Hepatocyte (in vitro differentiated cells): Measurements from ENCODE around the gene PRRT4. TPM values are rescaled to one million over a fixed set of nuclear protein-coding genes. Genes with fewer than 3 reads are reported as not detected.

ENCODE experiments used
- DNase-seq: peaks from one replicate; pipeline ENCODE4 v3.0.0-alpha.2; 2016; ENCODE audit warnings: low spot score
- H2AFZ ChIP-seq: fragments of 200-600 bp; sonication (generic); 2 replicates; pipeline ENCODE4 v1.6.0; 2016; ENCODE audit warnings: antibody characterized with exemption, mild to moderate bottlenecking
- H3K27ac ChIP-seq: fragments of 200-600 bp; sonication (generic); 2 replicates; pipeline ENCODE4 v1.5.1; 2016; ENCODE audit warnings: mild to moderate bottlenecking
- H3K27me3 ChIP-seq: fragments of 200-600 bp; sonication (generic); 2 replicates; pipeline ENCODE4 v1.6.1; 2016
- H3K36me3 ChIP-seq: fragments of 200-600 bp; sonication (generic); replicated peaks from 2 replicates; pipeline ENCODE4 v1.5.1; 2016; ENCODE audit warnings: low read depth; ENCODE audit not compliant: insufficient read depth
- H3K4me1 ChIP-seq: fragments of 200-600 bp; sonication (generic); 2 replicates; pipeline ENCODE4 v1.5.1; 2016; ENCODE audit warnings: mild to moderate bottlenecking, moderate library complexity; ENCODE audit not compliant: insufficient read depth
- H3K4me2 ChIP-seq: fragments of 200-600 bp; sonication (generic); 2 replicates; pipeline ENCODE4 v1.6.0; 2016
- H3K4me3 ChIP-seq: fragments of 200-600 bp; sonication (generic); 2 replicates; pipeline ENCODE4 v1.5.1; 2016; ENCODE audit warnings: mild to moderate bottlenecking
- H3K79me2 ChIP-seq: fragments of 200-600 bp; sonication (generic); 2 replicates; pipeline ENCODE4 v1.6.0; 2017; ENCODE audit warnings: mild to moderate bottlenecking
- H3K9me2 ChIP-seq: fragments of 200-600 bp; sonication (generic); replicated peaks from 2 replicates; pipeline ENCODE4 v1.6.0; 2017; ENCODE audit warnings: mild to moderate bottlenecking; ENCODE audit not compliant: insufficient read depth
- H3K9me3 ChIP-seq: fragments of 200-600 bp; sonication (generic); 2 replicates; pipeline ENCODE4 v1.5.1; 2016; ENCODE audit warnings: low read depth, mild to moderate bottlenecking
- H4K20me1 ChIP-seq: fragments of 200-600 bp; sonication (generic); 2 replicates; pipeline ENCODE4 v1.6.0; 2016; ENCODE audit warnings: mild to moderate bottlenecking; ENCODE audit not compliant: insufficient read depth, poor library complexity, severe bottlenecking
- EZH2 ChIP-seq: fragments of 200-600 bp; sonication (generic); IDR thresholded peaks from 2 replicates; pipeline ENCODE4 v1.6.1; 2016; ENCODE audit warnings: antibody characterized with exemption, mild to moderate bottlenecking, borderline replicate concordance
- EZH2phosphoT487 ChIP-seq: fragments of 200-600 bp; sonication (generic); IDR thresholded peaks from one replicate; pipeline ENCODE4 v1.6.1; 2018; ENCODE audit warnings: antibody characterized with exemption, mild to moderate bottlenecking, low read depth, moderate library complexity; ENCODE audit not compliant: unreplicated experiment, severe bottlenecking
- WGBS: methylation state at CpG from one replicate; pipeline ENCODE4 v1.1.6; 2016; ENCODE audit warnings: low lambda C conversion rate; ENCODE audit errors: missing lambda C conversion rate; 5-methylcytosine and 5-hydroxymethylcytosine counted together
- polyA plus RNA-seq: library from polyadenylated mRNA; unstranded; fragments of >200 nt; fragmentation: Nextera tagmentation; extraction: Ambion mirVana; gene quantifications from 2 replicates; pipeline ENCODE4 v1.2.1, GENCODE V29; 2016
- total RNA-seq: library from RNA; depleted of rRNA; stranded (reverse); fragments of >200 nt; gene quantifications from 2 replicates; pipeline ENCODE4 v1.2.3, GENCODE V29; 2014
- TF ChIP-seq, protein P1 (sequence below): fragments of 200-600 bp; sonication (generic); IDR thresholded peaks from 2 replicates; pipeline ENCODE4 v1.5.1; 2016; ENCODE audit warnings: antibody characterized with exemption, mild to moderate bottlenecking; ENCODE audit not compliant: poor library complexity

Gene PRRT4
- total and polyA plus RNA-seq, 2 experiments from 2014 or later: 2.2 to 4.1 TPM

- Histone ChIP-seq H3K4me1 (peaks cover 42% of the 10 kb centered on the region), H3K9me3 (no peaks in the 10 kb centered on the region), H3K27me3 (no peaks in the 10 kb centered on the region), H3K4me2 (peak overlapping the region; percentile 97), H4K20me1 (peaks cover 4% of the 10 kb centered on the region), H3K9me2 (no peaks in the 10 kb centered on the region), H2AFZ (no peak overlapping the region), H3K27ac (no peak overlapping the region), H3K4me3 (no peak overlapping the region), H3K36me3 (no peaks in the 10 kb centered on the region), H3K79me2 (peaks cover 11% of the 10 kb centered on the region)
- WGBS: 42% methylated on average over 15 of the region's 17 CpGs
- TF ChIP-seq, protein P1, sequence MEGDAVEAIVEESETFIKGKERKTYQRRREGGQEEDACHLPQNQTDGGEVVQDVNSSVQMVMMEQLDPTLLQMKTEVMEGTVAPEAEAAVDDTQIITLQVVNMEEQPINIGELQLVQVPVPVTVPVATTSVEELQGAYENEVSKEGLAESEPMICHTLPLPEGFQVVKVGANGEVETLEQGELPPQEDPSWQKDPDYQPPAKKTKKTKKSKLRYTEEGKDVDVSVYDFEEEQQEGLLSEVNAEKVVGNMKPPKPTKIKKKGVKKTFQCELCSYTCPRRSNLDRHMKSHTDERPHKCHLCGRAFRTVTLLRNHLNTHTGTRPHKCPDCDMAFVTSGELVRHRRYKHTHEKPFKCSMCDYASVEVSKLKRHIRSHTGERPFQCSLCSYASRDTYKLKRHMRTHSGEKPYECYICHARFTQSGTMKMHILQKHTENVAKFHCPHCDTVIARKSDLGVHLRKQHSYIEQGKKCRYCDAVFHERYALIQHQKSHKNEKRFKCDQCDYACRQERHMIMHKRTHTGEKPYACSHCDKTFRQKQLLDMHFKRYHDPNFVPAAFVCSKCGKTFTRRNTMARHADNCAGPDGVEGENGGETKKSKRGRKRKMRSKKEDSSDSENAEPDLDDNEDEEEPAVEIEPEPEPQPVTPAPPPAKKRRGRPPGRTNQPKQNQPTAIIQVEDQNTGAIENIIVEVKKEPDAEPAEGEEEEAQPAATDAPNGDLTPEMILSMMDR: no peak
- no peak for TF ChIP-seq EZH2phosphoT487
- no peak for TF ChIP-seq EZH2
- DNase-seq: no peak
Measured at GRCh38 chr7:128406314-128407232, 45.1 kb upstream of the PRRT4 start.

DNA sequence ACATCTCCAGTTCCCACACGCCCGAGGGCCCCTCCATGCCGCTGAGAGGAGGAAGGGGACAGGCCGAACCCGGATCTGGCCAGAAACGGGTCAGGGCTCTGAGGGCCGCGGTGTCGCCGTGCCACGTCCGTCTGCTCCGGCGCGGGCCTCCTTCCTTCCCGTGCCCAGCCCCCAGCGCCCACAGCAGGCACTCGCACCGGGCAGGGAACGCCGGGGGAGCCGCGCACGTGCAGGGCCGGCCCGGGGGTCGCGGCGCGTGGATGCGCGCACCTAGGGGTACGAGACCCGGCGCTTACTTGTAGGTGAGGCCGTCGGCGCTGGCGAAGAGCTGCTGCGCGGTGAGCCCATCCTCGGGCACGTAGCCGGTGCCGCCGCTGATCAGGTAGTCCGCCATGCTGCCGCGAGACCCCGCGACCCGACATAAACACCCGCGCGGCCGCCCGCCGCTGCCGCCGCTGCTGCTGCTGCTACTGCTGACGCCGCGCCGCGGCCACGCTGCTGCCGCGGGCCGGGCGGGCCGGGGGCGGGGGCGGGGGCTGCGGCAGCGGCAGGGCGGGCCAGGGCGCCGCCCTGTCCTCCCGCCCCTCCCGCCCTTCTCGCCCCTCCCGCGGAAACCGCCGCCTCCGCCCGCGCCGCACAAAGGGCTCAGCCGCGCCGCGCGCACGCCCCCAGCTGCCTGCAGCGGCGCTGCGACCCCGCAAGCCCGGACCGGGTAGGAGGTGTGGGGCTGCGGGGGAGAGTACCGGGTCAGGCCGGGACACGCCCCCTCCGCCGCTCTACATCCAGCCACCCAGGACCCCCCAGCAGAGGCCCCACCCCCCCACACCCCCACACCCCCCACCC lies 44.2 kb upstream of the PRRT4 start:
- peak overlapping the region; percentile 70 for H3K4me3 ChIP-seq

GRCh38 chr7:128404886-128405470 lies 43.5 kb upstream of the PRRT4 start:
- Histone ChIP-seq H3K4me2 (peak overlapping the region; percentile 97), H3K9me3 (no peaks in the 10 kb centered on the region), H2AFZ (peak overlapping the region; percentile 78), H3K27me3 (no peaks in the 10 kb centered on the region), H3K4me3 (peak overlapping the region; percentile 70), H3K27ac (peak overlapping the region; percentile 34), H4K20me1 (peaks cover 4% of the 10 kb centered on the region), H3K79me2 (peaks cover 11% of the 10 kb centered on the region), H3K9me2 (no peaks in the 10 kb centered on the region), H3K4me1 (peaks cover 34% of the 10 kb centered on the region), H3K36me3 (no peaks in the 10 kb centered on the region)
- no peak for TF ChIP-seq EZH2
- no peak for TF ChIP-seq EZH2phosphoT487
- TF ChIP-seq, protein P1: peak; percentile 8
- no peak for DNase-seq
- 41% methylated on average over 13 of the region's 13 CpGs for WGBS

More for the DNA sequence above, 44.2 kb upstream of the PRRT4 start:
- H2AFZ ChIP-seq: peak overlapping the region; percentile 78
- peak overlapping the region; percentile 34 for H3K27ac ChIP-seq
- DNase-seq: peak; percentile 74
- TF ChIP-seq EZH2: no peak
- TF ChIP-seq, protein P1: no peak
- TF ChIP-seq EZH2phosphoT487: no peak
- H4K20me1 ChIP-seq: peaks cover 4% of the 10 kb centered on the region
- H3K79me2 ChIP-seq: peaks cover 11% of the 10 kb centered on the region
- no peaks in the 10 kb centered on the region for H3K9me2 ChIP-seq
- WGBS: 3% methylated on average over 38 of the region's 107 CpGs
- peak overlapping the region; percentile 97 for H3K4me2 ChIP-seq
- no peaks in the 10 kb centered on the region for H3K27me3 ChIP-seq
- peaks cover 36% of the 10 kb centered on the region for H3K4me1 ChIP-seq
- H3K36me3 ChIP-seq: no peaks in the 10 kb centered on the region
- no peaks in the 10 kb centered on the region for H3K9me3 ChIP-seq
